ENCODE measurements around the gene AGPAT4.
"Not testable (repeated sequence)": the region's sequence is repeated elsewhere in the genome, so short reads cannot be mapped to it uniquely, and the experiment has no call there.

AGPAT4 gene

DNA sequence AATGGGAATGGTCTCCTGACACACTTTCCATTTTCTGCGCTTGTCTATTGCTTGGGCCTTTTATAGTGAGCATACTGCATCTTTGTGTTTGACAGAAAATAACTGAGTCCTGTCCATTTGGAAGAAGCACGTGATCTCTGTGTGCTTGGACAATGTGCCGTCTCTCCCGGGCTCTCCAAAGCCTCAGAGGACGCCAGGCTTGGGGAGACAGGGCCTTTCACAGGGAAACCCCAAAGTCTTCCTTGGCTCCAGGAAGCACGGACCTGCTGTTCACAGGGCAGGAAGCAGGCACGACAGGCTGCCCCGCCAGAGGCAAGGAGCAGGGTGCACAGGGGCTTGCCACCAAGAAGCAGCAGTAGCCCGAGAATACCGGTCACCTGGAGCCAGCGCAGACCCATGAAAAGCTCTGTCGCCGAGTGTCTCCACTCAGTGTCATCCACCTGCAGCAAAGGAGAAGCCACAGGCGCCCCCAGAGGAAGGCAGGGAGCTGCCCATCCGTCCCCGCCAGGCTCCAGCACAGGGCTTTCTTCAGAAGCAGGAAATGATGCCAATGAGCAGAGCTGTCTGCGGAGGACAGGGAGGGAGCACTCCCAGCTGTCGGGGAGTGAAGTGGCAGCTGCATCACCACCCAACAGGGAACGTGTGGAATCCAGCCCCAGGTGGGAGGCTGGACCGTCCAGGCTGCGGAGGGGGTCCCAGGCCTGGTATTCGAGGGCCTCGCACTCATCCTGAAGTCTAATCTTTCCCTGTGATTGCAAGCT, 135.1 kb downstream of the AGPAT4 start:
- no peak for DNase-seq (ENCODE audit: low read depth in 3 of 3)

- DNase-seq (ENCODE audit: low read depth in 3 of 3): no peak
Observed at GRCh38 chr6:161137839-161138542, 135.9 kb downstream of the AGPAT4 start.

- DNase-seq (ENCODE audit: low read depth in 3 of 3): no peak
Observed at GRCh38 chr6:161137320-161137719, 136.5 kb downstream of the AGPAT4 start.

DNA sequence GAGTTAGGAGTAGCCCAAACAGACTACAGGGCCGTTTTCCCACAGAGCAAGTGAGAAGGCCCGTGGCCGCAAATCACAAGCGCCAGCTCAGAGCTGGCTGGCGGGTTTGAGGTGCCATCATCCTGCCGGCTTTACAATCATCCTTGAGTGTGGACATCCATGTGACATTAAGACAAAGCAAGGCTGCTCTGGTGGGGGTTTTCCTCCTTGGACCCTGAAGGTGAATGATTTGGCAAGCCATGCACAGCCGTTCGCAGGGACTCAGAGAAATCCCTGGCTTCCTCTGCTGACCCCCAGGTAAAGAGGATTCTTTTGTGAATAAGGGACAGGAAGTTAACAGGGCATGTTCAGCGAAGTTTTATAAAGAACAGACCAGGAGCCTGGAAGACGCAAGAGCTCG, 137.2 kb downstream of the AGPAT4 start:
- DNase-seq (ENCODE audit: low read depth in 3 of 3): no peak

- no peak for DNase-seq (ENCODE audit: low read depth in 3 of 3)
Observed at GRCh38 chr6:161135695-161136591, 137.9 kb downstream of the AGPAT4 start.

- DNase-seq (ENCODE audit: low read depth in 3 of 3): no peak
Observed at GRCh38 chr6:161134550-161135298, 139.1 kb downstream of the AGPAT4 start.

GRCh38 chr6:161133963-161134362, 139.9 kb downstream of the AGPAT4 start:
- no peak for DNase-seq (ENCODE audit: low read depth in 3 of 3)

GRCh38 chr6:161132384-161132783, 141.5 kb downstream of the AGPAT4 start:
- no peak for DNase-seq (ENCODE audit: low read depth in 3 of 3)

DNA sequence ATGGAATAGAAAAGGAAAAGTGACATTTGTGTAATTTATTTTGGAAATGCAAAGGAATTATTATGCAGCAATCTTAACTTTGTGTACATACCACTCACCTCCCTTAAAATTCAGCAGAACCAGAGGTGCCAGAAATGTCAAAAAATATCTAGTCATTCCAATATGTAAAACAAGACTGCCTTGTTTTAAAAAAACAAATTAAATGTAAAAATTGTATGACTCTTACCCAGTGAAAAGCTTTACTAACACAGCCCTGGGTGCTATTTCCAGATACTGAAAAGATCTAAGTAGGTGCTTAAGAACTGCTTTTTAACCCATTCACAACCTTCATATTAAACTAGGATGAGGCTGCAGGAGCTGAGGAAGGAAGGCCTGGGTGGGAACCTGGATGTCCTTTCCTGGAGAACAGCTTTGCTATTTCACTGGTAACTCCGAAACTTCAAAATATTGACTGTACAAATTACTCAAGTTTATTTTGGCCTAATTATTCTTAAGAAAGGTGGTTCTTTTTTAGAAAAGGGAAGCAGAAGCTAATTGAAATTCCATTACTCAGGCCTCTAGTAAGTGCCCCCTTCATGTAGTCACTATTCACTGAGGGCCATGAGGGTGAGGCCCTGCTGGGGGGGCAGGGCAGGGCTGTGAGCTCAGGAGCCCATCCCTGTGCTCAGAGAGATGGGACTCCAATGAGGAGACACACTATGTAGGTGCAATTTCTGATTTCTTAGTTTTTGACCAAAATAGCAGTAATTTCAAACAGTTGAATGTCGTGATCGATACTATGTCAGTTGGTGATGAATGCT, 142.7 kb downstream of the AGPAT4 start:
- DNase-seq (ENCODE audit: low read depth in 3 of 3): no peak

- DNase-seq (ENCODE audit: low read depth in 3 of 3): no peak
Observed at GRCh38 chr6:161130541-161130940, 143.3 kb downstream of the AGPAT4 start.

- DNase-seq (ENCODE audit: low read depth in 3 of 3): peak in 2 of 3 experiments; percentile 9 to 39
Observed at GRCh38 chr6:161128680-161129196, 145.1 kb downstream of the AGPAT4 start.

GRCh38 chr6:161128230-161128629, 145.6 kb downstream of the AGPAT4 start:
- no peak for DNase-seq (ENCODE audit: low read depth in 3 of 3)

DNA sequence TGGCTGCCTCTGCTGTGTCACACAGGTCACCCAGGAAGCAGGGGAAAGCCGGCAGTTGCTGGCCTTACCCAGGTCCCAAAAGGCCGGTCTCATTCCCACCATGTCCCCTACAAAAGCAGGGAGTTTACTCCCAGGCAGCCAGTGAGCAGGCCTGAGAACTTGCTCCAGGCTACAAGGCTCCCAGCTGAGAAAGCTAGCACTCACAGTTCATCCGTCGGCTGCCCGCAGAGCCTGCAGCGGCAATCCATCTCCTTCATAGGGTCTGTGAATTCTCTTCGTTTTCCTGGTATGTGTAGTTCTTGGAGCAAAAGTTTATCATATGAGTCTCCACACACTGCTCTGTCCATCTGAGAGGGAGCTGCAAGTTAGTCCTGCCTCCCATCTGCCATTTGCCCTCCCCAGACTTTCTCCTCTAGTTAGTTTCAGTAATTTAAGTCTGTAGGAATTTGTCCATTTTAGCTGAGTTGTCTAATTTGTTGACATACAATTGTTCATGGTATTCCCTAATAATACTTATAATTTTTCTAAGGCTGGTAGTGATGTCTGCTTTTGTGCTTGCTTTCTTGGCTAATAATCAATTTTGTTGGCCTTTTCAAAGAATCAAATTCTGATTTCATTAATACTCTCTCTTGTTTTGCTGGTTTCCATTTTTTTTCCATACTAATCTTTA, 146.7 kb downstream of the AGPAT4 start:
- no peak for DNase-seq (ENCODE audit: low read depth in 3 of 3)

DNA sequence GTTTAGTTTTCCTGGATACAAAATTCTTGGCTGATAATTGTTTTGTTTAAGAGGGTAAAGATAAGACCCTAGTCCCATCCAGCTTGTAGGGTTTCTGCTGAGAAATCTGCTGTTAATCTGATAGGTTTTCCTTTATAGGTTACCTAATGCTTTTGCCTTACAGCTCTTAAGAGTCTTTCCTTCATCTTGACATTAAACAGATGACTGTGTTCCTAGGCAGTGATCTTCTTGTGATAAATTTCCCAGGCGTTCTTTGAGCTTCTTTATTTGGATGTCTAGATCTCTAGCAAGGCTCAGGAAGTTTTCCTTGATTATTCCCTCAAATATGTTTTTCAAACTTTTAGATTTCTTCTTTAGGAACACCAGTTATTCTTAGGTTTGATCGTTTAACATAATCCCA, 148.3 kb downstream of the AGPAT4 start:
- no peak for DNase-seq (ENCODE audit: low read depth in 3 of 3)

DNA sequence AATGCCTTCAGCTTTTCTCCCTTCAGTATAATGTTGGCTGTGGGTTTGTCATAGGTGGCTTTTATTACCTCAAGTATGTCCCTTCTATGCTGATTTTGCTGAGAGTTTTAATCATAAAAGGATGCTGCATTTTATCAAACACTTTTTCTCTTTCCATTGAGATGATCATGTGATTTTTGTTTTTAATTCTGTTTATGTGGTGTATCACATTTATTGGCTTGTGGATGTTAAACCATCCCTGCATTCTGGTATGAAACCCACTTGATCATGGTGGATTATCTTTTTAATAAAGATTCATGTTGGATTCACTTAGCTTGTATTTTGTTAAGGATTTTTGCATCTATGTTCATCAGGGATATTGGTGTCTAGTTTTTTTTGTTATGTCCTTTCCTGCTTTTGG, 150.5 kb downstream of the AGPAT4 start:
- not testable (repeated sequence) for DNase-seq (ENCODE audit: low read depth in 3 of 3)

DNA sequence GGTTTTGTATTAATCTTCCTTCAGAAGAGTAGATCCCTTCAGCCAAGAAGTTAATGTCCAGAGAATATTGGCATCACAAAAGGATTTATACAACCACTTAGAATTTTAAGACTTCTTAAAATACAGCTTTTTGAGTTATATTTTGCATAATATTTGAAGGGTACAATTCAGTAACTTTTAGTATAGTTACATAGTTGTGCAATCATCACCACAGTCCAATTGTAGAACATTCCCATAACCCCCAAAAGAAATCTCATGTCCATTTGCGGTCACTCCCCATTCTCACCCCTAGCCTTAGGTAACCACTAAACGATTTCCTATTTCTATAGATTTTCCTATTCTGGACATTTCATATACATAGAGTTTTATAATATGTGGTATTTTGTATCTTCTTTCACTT, 155.9 kb downstream of the AGPAT4 start:
- DNase-seq (ENCODE audit: low read depth in 3 of 3): no peak

DNA sequence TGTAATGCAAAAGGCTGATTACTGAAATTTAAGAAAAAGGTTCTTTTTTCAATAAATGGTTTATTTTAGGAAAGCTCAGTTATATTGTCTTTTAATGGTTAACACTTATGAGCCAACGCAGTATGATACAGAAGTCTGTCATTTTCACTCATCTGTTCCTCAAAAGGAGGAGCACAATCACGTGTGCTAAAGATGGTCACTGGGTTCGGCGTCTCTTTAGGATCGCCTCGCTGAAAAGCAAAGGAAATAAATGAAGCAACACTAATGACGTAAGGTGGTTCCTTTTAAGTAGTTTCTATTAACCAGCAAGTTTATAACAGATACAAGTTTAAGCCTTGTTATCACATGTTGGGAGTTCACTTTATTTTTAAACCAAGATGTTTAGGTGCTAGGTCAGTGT, 156.6 kb downstream of the AGPAT4 start:
- DNase-seq (ENCODE audit: low read depth in 3 of 3): no peak

DNA sequence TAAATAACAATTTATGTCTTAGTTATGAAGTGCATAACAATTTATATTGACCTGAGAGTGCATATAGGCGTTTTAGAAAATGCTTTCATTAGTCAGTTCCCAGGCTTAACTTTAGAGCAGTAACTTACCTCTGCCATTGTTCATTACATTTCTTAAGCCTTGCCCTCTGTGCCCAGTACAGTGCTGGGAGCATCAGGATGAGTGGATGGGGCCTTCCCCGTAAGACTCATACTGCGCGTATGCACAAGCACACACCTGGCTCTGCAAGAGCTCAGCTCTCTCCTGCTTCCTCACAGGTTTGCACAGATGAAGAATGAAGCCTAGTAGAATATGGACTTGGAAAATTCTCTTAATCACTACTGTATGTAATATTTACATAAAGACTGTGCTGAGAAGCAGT, 157.3 kb downstream of the AGPAT4 start:
- no peak for DNase-seq (ENCODE audit: low read depth in 3 of 3)

DNA sequence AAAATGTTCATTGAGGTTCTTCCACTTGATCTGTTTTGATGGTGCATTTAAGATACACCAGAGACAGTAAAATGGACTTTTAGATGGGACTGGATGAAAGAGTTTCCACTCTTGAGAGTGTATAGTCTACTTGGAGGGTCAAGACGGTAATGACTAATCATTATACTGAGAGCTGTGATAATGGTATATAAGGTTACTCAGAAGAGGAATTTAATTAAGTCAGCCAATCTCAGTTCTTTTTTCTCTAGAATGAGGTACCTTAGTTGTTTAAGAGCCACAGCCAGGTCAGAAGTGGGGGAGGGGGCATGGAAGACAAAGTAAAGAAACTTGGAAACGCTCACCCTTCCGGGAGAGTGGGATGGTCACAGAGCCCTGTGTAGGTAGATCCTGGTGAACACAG, 158.4 kb downstream of the AGPAT4 start:
- no peak for DNase-seq (ENCODE audit: low read depth in 3 of 3)

- DNase-seq (ENCODE audit: low read depth in 3 of 3): no peak
Observed at GRCh38 chr6:161111261-161111660, 162.6 kb downstream of the AGPAT4 start.

Measured in stimulated activated CD4-positive, alpha-beta T cell treated with anti-CD3 and anti-CD28 coated beads, TNF-alpha, amount 100 ng/mL, for 24 hours (primary cell).